Measurements from ENCODE around the gene SMYD5. TPM values are rescaled to one million over a fixed set of nuclear protein-coding genes. Genes with fewer than 3 reads are reported as not detected.

SMYD5 gene
- total RNA-seq, 4 donors from 2014 or later: 5.1 to 46.2 (median 15.6) TPM

GRCh38 chr2:73268830-73269685 is 55.0 kb downstream of the SMYD5 start:
- peak; percentile 71 to 89 (median 81) for DNase-seq
- peaks cover 0 to 4% of the 10 kb centered on the region in 2 donors for H3K27me3 ChIP-seq
- H3K36me3 ChIP-seq: no peaks in the 10 kb centered on the region
- H3K27ac ChIP-seq: peak overlapping the region in 3 of 4 donors; percentile 49 to 68 (median 50)
- no peaks in the 10 kb centered on the region for H3K9me3 ChIP-seq
- peak overlapping the region; percentile 28 to 59 (median 44) for H3K4me3 ChIP-seq
- TF ChIP-seq CTCF (IDR thresholded peaks at IDR 0.05) (peak in 2 of 6 experiments; percentile 30 to 37), POLR2A (IDR thresholded peaks at IDR 0.05) (peak in 1 of 2 donors; percentile 50)
- H3K4me1 ChIP-seq: peaks cover 0 to 14% (median 0%) of the 10 kb centered on the region in 4 donors

GRCh38 chr2:73269686-73270465 is 55.8 kb downstream of the SMYD5 start:
- peaks cover 0 to 14% (median 0%) of the 10 kb centered on the region in 4 donors for H3K4me1 ChIP-seq
- H3K27ac ChIP-seq: peak overlapping the region in 2 of 4 donors; percentile 49 to 68
- TF ChIP-seq POLR2A (IDR thresholded peaks at IDR 0.05) (no peak), CTCF (IDR thresholded peaks at IDR 0.05) (no peak)
- peaks cover 0 to 4% of the 10 kb centered on the region in 2 donors for H3K27me3 ChIP-seq
- no peak for DNase-seq
- H3K4me3 ChIP-seq: peak overlapping the region; percentile 28 to 59 (median 44)
- no peaks in the 10 kb centered on the region for H3K9me3 ChIP-seq
- H3K36me3 ChIP-seq: no peaks in the 10 kb centered on the region

DNA sequence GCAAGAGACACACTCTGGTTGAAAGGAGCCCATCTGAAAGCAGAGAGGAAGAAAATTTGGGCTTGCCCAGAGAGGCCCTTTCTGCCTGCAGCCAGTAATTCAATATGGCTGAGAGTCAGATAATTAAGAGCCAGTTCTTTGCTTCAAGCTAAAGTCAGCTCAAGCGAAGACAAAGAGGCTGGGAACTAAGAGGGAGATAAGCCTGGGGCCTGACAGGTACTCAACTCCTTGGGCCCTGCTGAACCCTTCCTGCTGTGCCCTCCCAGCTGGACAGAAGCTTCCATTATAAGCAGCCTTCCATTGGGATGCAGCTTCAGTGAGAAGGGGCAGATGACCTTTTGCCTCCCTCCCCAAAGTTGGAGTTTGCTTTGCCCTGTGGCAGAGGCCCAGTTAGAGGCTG is 58.2 kb downstream of the SMYD5 start:
- TF ChIP-seq CTCF (IDR thresholded peaks at IDR 0.05) (no peak), POLR2A (IDR thresholded peaks at IDR 0.05) (no peak)
- H3K4me3 ChIP-seq: no peak overlapping the region
- no peaks in the 10 kb centered on the region for H3K36me3 ChIP-seq
- no peaks in the 10 kb centered on the region for H3K27me3 ChIP-seq
- H3K4me1 ChIP-seq: peaks cover 0 to 14% (median 0%) of the 10 kb centered on the region in 4 donors
- no peak for DNase-seq
- H3K9me3 ChIP-seq: no peaks in the 10 kb centered on the region
- H3K27ac ChIP-seq: no peak overlapping the region

Other genes starting within 250 kb of the SMYD5 start
- 10 to 100 TPM; 22.9 to 55.4 (median 41.2) TPM for gene SFXN5, start 142.5 kb upstream of the SMYD5 start, total RNA-seq
- 10 to 100 TPM in 1 of 4 donors, 1 to 10 TPM in 3; 5.1 to 10.7 (median 9.3) TPM for gene RAB11FIP5, start 101.3 kb upstream of the SMYD5 start, total RNA-seq
- gene NOTO, start 11.7 kb upstream of the SMYD5 start, total RNA-seq: not detected
- 10 to 100 TPM; 30.5 to 69.9 (median 41.4) TPM for gene PRADC1, start 19.0 kb downstream of the SMYD5 start, total RNA-seq
- gene CCT7, start 20.1 kb downstream of the SMYD5 start, total RNA-seq: 100 to 1,000 TPM in 2 of 4 donors, 10 to 100 TPM in 2; 83.5 to 131 (median 95.6) TPM
- gene FBXO41, start 70.2 kb downstream of the SMYD5 start, total RNA-seq: 10 to 100 TPM in 1 of 4 donors, 1 to 10 TPM in 3; 1.8 to 12.4 (median 5.7) TPM
- gene EGR4, start 79.3 kb downstream of the SMYD5 start, total RNA-seq: not detected
- gene ALMS1, start 171.6 kb downstream of the SMYD5 start, total RNA-seq: 10 to 100 TPM; 22.9 to 98.2 (median 44.9) TPM

Measured in Peyer's patch (tissue), 4 donors.